ENCODE data around the gene PRKN. TPM values are rescaled to one million over a fixed set of nuclear protein-coding genes. Genes with fewer than 3 reads are reported as not detected.

PRKN gene
- total RNA-seq, 4 donors from 2014 or later: 9.6 to 17.0 (median 11.6) TPM

DNA sequence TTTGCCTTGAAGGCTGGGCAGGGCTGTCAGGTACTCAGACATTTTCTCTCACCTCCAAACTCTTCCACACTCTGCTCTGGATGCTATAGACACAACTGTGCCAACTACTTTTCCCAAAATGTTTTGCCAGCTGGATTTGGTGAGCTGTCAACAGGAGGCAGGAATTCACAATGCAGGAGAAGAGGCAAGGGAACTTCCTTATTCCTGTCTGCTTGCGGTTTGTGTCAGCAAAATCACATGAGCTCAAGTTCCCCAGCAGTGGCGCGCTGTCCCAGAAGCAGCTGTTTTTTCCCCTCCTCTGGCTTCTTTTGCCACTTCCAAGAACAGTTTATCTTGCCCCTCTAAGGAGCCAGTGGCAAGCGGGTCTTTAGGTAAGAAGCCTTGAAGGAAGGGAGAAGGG is 608.2 kb downstream of the PRKN start:
- TF ChIP-seq, protein P1, sequence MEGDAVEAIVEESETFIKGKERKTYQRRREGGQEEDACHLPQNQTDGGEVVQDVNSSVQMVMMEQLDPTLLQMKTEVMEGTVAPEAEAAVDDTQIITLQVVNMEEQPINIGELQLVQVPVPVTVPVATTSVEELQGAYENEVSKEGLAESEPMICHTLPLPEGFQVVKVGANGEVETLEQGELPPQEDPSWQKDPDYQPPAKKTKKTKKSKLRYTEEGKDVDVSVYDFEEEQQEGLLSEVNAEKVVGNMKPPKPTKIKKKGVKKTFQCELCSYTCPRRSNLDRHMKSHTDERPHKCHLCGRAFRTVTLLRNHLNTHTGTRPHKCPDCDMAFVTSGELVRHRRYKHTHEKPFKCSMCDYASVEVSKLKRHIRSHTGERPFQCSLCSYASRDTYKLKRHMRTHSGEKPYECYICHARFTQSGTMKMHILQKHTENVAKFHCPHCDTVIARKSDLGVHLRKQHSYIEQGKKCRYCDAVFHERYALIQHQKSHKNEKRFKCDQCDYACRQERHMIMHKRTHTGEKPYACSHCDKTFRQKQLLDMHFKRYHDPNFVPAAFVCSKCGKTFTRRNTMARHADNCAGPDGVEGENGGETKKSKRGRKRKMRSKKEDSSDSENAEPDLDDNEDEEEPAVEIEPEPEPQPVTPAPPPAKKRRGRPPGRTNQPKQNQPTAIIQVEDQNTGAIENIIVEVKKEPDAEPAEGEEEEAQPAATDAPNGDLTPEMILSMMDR (IDR thresholded peaks at IDR 0.05; ENCODE audit: low read depth): no peak

DNA sequence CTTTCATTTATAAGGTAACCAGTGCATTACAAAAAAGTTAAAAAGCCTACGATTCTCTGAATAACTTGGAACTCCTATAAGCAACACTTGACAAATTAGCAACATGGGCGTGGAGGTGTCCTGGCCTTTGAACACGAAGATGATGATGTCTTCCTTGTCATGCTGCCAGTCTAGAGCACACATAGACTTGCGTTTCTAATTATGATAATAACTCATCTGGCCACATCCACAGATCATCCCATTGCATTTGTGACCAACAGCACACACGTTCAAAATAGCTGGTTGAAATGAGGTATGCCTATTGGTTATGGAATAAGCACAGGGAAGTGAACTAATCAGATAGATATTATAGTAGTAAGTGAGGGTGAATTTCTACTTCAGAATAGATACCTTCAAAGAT is 608.9 kb downstream of the PRKN start:
- TF ChIP-seq, protein P1 (IDR thresholded peaks at IDR 0.05; ENCODE audit: low read depth): no peak

DNA sequence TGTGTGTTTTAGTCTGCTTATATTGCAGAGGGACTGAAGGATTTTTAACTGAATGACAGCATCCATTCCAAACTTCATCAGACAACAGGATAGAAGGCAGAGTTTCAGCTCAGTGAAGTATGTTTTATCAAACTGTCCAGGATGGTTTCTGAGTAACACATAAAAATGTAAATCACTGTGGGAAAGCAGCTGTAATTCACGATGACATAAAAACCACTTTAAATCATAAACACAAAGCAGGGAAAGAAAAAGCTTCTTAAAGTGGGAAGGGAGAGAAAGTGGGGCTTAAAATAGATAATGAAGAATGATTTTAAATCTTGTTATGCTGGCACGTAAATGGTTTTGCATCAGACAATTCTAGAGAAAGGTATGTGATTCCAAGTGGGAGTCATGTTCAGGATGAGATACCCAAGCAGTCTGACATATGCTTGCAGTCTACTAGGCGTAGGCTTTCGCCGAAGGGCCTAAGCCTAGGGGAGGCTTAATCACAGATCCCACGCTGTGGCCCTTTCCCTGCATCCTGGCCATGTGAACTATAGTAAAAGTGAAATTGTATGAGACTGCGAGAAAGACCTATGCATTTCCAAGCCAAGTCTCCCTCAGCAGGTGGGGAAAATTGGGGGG is 610.6 kb downstream of the PRKN start:
- TF ChIP-seq, protein P1 (IDR thresholded peaks at IDR 0.05; ENCODE audit: low read depth): no peak

DNA sequence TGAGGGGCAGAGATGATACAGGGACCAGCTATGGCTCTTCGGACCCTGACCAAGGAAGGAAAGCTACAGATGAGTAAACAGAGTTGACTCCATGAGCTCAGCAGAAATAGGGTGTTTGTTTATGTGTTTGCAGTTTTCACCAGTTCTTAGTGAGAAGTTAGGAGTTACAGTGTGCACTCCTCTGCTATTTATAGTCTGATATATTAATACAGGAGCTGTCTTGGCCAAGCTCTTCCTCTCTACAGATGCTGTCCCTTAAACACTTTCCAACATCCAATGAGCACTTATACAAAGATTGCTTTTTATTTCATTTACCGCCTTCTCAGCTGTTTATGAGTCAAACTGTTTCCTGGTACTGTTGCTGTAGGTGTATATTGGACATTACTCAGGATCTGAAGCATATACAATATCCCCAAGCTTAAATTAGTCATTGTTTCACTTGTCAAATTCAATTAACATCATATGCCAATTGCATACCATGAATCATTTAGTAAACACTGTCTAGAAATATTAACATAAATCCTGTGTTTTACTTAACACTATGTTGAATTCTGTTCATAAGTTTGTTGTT is 618.0 kb downstream of the PRKN start:
- TF ChIP-seq, protein P1 (IDR thresholded peaks at IDR 0.05; ENCODE audit: low read depth): no peak

DNA sequence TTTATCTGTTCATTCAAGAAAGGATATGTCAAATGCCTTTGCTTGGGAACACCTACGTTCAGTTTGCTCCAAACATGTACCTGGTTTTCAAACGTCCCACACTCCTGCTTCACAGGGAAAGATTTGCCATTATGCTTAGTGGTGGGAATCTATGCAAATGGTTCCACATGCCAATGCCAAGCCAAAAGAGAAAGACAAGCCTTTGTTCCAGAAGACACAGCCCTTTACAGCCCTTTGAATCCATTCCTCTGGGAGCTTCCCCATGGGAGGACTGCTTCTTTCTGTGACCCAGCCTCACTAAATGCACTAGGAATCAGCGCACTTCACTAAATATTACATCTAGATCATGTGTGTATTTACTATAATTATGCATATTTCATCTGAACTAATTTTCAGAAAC is 619.5 kb downstream of the PRKN start:
- TF ChIP-seq, protein P1 (IDR thresholded peaks at IDR 0.05; ENCODE audit: low read depth): no peak

DNA sequence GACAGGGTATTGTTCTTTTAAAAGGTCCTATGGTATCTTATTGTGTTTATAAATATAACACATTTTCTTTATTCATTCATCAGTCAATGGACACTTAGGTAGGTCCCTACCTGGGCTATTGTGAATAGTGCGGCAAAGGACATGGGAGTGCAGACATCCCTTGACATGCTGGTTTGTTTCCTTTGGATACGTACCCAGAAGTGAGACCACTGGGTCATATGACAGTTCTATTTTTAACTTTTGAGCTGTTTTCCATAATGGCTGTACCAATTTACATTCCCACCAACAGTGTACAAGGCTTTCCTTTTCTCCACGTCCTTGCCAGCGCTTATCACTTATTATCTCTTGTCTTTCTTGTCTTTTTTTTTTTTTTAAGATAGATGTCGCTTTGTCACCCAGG is 627.5 kb downstream of the PRKN start:
- TF ChIP-seq, protein P1 (IDR thresholded peaks at IDR 0.05; ENCODE audit: low read depth): no peak

DNA sequence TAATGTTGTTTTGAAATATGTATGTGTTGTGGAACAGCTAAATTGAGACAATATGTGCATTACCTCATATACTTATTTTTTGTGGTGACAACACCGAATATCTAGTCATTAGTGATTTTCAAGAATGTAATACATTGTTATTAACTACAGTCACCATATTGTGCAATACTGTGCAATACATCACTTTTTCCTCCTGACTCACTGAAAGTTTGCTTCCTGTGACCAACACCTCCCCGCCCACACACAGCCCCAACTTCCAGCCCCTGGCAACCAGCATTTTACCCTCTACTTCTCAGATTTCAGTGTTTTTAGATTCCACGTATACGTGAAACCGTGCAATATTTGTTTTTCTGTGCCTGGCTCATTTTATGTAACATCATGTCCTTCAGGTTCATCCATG is 627.9 kb downstream of the PRKN start:
- TF ChIP-seq, protein P1 (IDR thresholded peaks at IDR 0.05; ENCODE audit: low read depth): no peak
